PC-3 (cell line): ENCODE data around the gene CRIM1. TPM values are rescaled to one million over a fixed set of nuclear protein-coding genes. Genes with fewer than 3 reads are reported as not detected.

Experiments
- ATAC-seq: fragments of 200-7000 bp; cut with Tn5 transposase; 2 replicates; pipeline ENCODE4 v1.9.1; 2020; ENCODE audit warnings: mild to moderate bottlenecking, moderate library complexity
- BruUV-seq: library from RNA; stranded (reverse); fragments of 400-500 nt; replicated peaks from 2 replicates; lab custom pipeline; 2021; lab: Mats Ljungman, UMichigan
- CTCF ChIA-PET: fragments of 300-600 bp; sonication (Branson Sonifier 250); formaldehyde crosslinking; loops from one replicate; lab custom pipeline; 2022; ENCODE audit warnings: antibody characterized with exemption; lab: Charles Lee
- POLR2A ChIA-PET: fragments of 300-600 bp; sonication (Branson Sonifier 250); formaldehyde crosslinking; loops from one replicate; lab custom pipeline; 2022; ENCODE audit warnings: antibody characterized with exemption; ENCODE audit not compliant: unreplicated experiment; lab: Charles Lee
- DNase-seq: peaks from one replicate; pipeline ENCODE4 v3.0.0-alpha.2; 2015
- H2AFZ ChIP-seq: fragments of 300-600 bp; sonication (generic); 2 replicates; pipeline ENCODE4 v1.6.0; 2016; ENCODE audit warnings: antibody characterized with exemption, low read length
- H3F3A ChIP-seq: fragments of 300-600 bp; sonication (generic); one replicate; pipeline ENCODE4 v1.6.0; 2017; ENCODE audit warnings: antibody characterized with exemption, low read length, control low read depth, mild to moderate bottlenecking; ENCODE audit not compliant: unreplicated experiment
- H3K27ac ChIP-seq: fragments of 300-600 bp; sonication (generic); 2 replicates; pipeline ENCODE4 v1.5.1; 2016; ENCODE audit warnings: mild to moderate bottlenecking, low read length
- H3K27me3 ChIP-seq: fragments of 300-600 bp; sonication (generic); 2 replicates; pipeline ENCODE4 v1.6.1; 2016; ENCODE audit warnings: low read length, mixed read lengths
- H3K36me3 ChIP-seq: fragments of 300-600 bp; sonication (generic); 2 replicates; pipeline ENCODE4 v1.6.1; 2016; ENCODE audit warnings: low read depth, mixed run types, low read length, mixed read lengths
- H3K4me1 ChIP-seq: fragments of 300-600 bp; sonication (generic); 2 replicates; pipeline ENCODE4 v1.5.1; 2016; ENCODE audit warnings: low read length; ENCODE audit not compliant: insufficient read depth
- H3K4me2 ChIP-seq: fragments of 300-600 bp; sonication (generic); 2 replicates; pipeline ENCODE4 v1.6.0; 2016; ENCODE audit warnings: low read length
- H3K4me3 ChIP-seq: fragments of 300-600 bp; sonication (generic); 2 replicates; pipeline ENCODE4 v1.5.1; 2016; ENCODE audit warnings: mild to moderate bottlenecking, low read length, mixed read lengths
- H3K79me2 ChIP-seq: fragments of 300-600 bp; sonication (generic); 2 replicates; pipeline ENCODE4 v1.6.1; 2017; ENCODE audit warnings: low read length, mixed read lengths
- H3K9ac ChIP-seq: fragments of 300-600 bp; sonication (generic); 2 replicates; pipeline ENCODE4 v1.6.0; 2016; ENCODE audit warnings: mild to moderate bottlenecking, low read length
- H3K9me2 ChIP-seq: fragments of 300-600 bp; sonication (generic); replicated peaks from 2 replicates; pipeline ENCODE4 v1.6.1; 2016; ENCODE audit warnings: mixed run types, low read length, mixed read lengths
- H3K9me3 ChIP-seq: fragments of 300-600 bp; sonication (generic); 2 replicates; pipeline ENCODE4 v1.6.1; 2016; ENCODE audit warnings: low read length, mixed read lengths
- H4K20me1 ChIP-seq: fragments of 300-600 bp; sonication (generic); 2 replicates; pipeline ENCODE4 v1.6.1; 2016; ENCODE audit warnings: low read length, mixed read lengths
- EZH2 ChIP-seq: fragments of 300-600 bp; sonication (generic); IDR thresholded peaks from one replicate; pipeline ENCODE4 v1.6.1; 2017; ENCODE audit warnings: antibody characterized with exemption, mild to moderate bottlenecking, low read length; ENCODE audit not compliant: unreplicated experiment
- EZH2phosphoT487 ChIP-seq: fragments of 300-600 bp; sonication (generic); IDR thresholded peaks from 2 replicates; pipeline ENCODE4 v1.6.1; 2018; ENCODE audit warnings: mild to moderate bottlenecking, antibody characterized with exemption, low read length, borderline replicate concordance
- intact Hi-C: fragments of 100-400 bp; cut with micrococcal nuclease; formaldehyde crosslinking; loops from 2 replicates; pipeline ENCODE4 v1.9.0; 2023
- total RNA-seq: library from RNA; depleted of rRNA; stranded (reverse); fragments of >200 nt; gene quantifications from 2 replicates; pipeline ENCODE4 v1.2.3, GENCODE V29; 2014
- TF ChIP-seq, protein P1 (sequence below): fragments of 300-600 bp; sonication (generic); conservative IDR thresholded peaks from 2 replicates; pipeline ENCODE4 v1.5.1; 2017; ENCODE audit warnings: antibody characterized with exemption, low read depth, mild to moderate bottlenecking, low read length

CRIM1 gene
- total RNA-seq, 1 experiment from 2014 or later, result 70.7 TPM

GRCh38 chr2:36469106-36469477, 113.5 kb downstream of the CRIM1 start:
- no TSS peak for BruUV-seq

DNA sequence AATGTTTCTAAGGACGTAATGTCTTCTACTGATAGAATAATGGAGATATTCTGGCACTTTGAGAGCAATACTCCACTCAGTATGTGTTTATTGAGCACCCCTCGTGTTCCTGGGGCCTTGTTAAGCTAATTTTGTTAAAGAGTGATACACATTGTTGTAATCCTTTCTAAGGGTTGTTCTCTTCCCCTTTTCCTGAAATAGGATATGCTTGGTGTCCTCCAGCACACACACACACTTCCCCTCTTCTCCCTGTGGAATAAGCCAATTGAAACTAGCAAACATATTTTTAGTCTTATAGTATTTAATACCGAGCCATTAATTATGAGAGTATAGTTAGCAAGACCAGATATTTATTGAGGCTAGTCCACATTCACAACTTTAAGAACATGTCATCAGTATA, 114.1 kb downstream of the CRIM1 start:
- no peak overlapping the region for H2AFZ ChIP-seq
- H3K9me3 ChIP-seq, result no peaks in the 10 kb centered on the region
- intact Hi-C loops, result no loop called here
- TF ChIP-seq EZH2 (no peak), EZH2phosphoT487 (no peak)
- TF ChIP-seq, protein P1, sequence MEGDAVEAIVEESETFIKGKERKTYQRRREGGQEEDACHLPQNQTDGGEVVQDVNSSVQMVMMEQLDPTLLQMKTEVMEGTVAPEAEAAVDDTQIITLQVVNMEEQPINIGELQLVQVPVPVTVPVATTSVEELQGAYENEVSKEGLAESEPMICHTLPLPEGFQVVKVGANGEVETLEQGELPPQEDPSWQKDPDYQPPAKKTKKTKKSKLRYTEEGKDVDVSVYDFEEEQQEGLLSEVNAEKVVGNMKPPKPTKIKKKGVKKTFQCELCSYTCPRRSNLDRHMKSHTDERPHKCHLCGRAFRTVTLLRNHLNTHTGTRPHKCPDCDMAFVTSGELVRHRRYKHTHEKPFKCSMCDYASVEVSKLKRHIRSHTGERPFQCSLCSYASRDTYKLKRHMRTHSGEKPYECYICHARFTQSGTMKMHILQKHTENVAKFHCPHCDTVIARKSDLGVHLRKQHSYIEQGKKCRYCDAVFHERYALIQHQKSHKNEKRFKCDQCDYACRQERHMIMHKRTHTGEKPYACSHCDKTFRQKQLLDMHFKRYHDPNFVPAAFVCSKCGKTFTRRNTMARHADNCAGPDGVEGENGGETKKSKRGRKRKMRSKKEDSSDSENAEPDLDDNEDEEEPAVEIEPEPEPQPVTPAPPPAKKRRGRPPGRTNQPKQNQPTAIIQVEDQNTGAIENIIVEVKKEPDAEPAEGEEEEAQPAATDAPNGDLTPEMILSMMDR, result no peak
- no peaks in the 10 kb centered on the region for H3K27me3 ChIP-seq
- no peaks in the 10 kb centered on the region for H3K79me2 ChIP-seq
- DNase-seq (no peak), ATAC-seq (no peak)
- no peaks in the 10 kb centered on the region for H3K9me2 ChIP-seq
- no peak overlapping the region for H3K4me2 ChIP-seq
- no peak overlapping the region for H3K27ac ChIP-seq
- H3K9ac ChIP-seq, result no peak overlapping the region
- H3F3A ChIP-seq, result no peaks in the 10 kb centered on the region
- no peaks in the 10 kb centered on the region for H4K20me1 ChIP-seq
- no peak overlapping the region for H3K4me3 ChIP-seq
- BruUV-seq, result no TSS peak
- CTCF ChIA-PET, result no interaction called here
- POLR2A ChIA-PET, result no interaction called here
- no peaks in the 10 kb centered on the region for H3K4me1 ChIP-seq
- peaks cover 62% of the 10 kb centered on the region for H3K36me3 ChIP-seq

More at GRCh38 chr2:36469106-36469477, 113.5 kb downstream of the CRIM1 start:
- Histone ChIP-seq H3K27me3 (no peaks in the 10 kb centered on the region), H2AFZ (no peak overlapping the region), H3K4me2 (no peak overlapping the region), H3K4me3 (no peak overlapping the region), H3K4me1 (no peaks in the 10 kb centered on the region), H3K9ac (no peak overlapping the region), H3K27ac (no peak overlapping the region), H3F3A (no peaks in the 10 kb centered on the region), H3K9me2 (no peaks in the 10 kb centered on the region), H4K20me1 (no peaks in the 10 kb centered on the region), H3K79me2 (no peaks in the 10 kb centered on the region), H3K36me3 (peaks cover 61% of the 10 kb centered on the region), H3K9me3 (no peaks in the 10 kb centered on the region)
- no peak for ATAC-seq
- ChIA-PET CTCF (no interaction called here), POLR2A (no interaction called here)
- intact Hi-C loops, result no loop called here
- TF ChIP-seq, protein P1, result no peak
- no peak for DNase-seq

- Histone ChIP-seq H3K27me3 (no peaks in the 10 kb centered on the region), H3K4me2 (no peak overlapping the region), H3K79me2 (peaks cover 19% of the 10 kb centered on the region), H4K20me1 (no peaks in the 10 kb centered on the region), H3F3A (peaks cover 21% of the 10 kb centered on the region), H3K4me1 (peaks cover 17% of the 10 kb centered on the region), H3K9ac (no peak overlapping the region), H2AFZ (no peak overlapping the region), H3K9me2 (no peaks in the 10 kb centered on the region), H3K9me3 (peaks cover 14% of the 10 kb centered on the region), H3K36me3 (peaks cover 74% of the 10 kb centered on the region), H3K27ac (no peak overlapping the region), H3K4me3 (no peak overlapping the region)
- intact Hi-C loops, result no loop called here
- no TSS peak for BruUV-seq
- ChIA-PET CTCF (no interaction called here), POLR2A (no interaction called here)
- TF ChIP-seq EZH2, result no peak
- no peak for TF ChIP-seq EZH2phosphoT487
- TF ChIP-seq, protein P1, result no peak
- ATAC-seq (no peak), DNase-seq (no peak)
Measured at GRCh38 chr2:36473230-36473629, 117.7 kb downstream of the CRIM1 start.
